ENCODE data around the gene PARD3B. TPM values are rescaled to one million over a fixed set of nuclear protein-coding genes. Genes with fewer than 3 reads are reported as not detected.

The PARD3B gene
- total RNA-seq, 1 experiment from 2014 or later, result 7.6 TPM

GRCh38 chr2:205662206-205662965 is 1117.1 kb downstream of the PARD3B start:
- CTCF ChIA-PET, result no interaction called here
- no peaks in the 10 kb centered on the region for H4K20me1 ChIP-seq (ENCODE audit: insufficient read depth)
- no peak for DNase-seq
- H3K27me3 ChIP-seq (ENCODE audit: insufficient read depth, low read depth), result no peaks in the 10 kb centered on the region
- H3K4me2 ChIP-seq, result no peak overlapping the region
- H3F3A ChIP-seq (ENCODE audit: insufficient read depth, low read depth), result no peaks in the 10 kb centered on the region
- H3K27ac ChIP-seq, result no peak overlapping the region
- TF ChIP-seq, protein P1, sequence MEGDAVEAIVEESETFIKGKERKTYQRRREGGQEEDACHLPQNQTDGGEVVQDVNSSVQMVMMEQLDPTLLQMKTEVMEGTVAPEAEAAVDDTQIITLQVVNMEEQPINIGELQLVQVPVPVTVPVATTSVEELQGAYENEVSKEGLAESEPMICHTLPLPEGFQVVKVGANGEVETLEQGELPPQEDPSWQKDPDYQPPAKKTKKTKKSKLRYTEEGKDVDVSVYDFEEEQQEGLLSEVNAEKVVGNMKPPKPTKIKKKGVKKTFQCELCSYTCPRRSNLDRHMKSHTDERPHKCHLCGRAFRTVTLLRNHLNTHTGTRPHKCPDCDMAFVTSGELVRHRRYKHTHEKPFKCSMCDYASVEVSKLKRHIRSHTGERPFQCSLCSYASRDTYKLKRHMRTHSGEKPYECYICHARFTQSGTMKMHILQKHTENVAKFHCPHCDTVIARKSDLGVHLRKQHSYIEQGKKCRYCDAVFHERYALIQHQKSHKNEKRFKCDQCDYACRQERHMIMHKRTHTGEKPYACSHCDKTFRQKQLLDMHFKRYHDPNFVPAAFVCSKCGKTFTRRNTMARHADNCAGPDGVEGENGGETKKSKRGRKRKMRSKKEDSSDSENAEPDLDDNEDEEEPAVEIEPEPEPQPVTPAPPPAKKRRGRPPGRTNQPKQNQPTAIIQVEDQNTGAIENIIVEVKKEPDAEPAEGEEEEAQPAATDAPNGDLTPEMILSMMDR (conservative IDR thresholded peaks at IDR 0.05), result no peak
- TF ChIP-seq EZH2 (IDR thresholded peaks at IDR 0.05; ENCODE audit: low read depth), result no peak
- POLR2A ChIA-PET (ENCODE audit: unreplicated experiment), result no interaction called here
- H3K9me2 ChIP-seq (ENCODE audit: insufficient read depth), result no peaks in the 10 kb centered on the region
- intact Hi-C loops (cut with micrococcal nuclease; ENCODE audit: unreplicated experiment), result no loop called here
- BruUV-seq (replicated peaks), result no TSS peak
- H3K4me1 ChIP-seq (replicated peaks; ENCODE audit: insufficient read depth), result peaks cover 10% of the 10 kb centered on the region
- H3K9me3 ChIP-seq (ENCODE audit: insufficient read depth, low read depth), result no peaks in the 10 kb centered on the region
- no peaks in the 10 kb centered on the region for H3K79me2 ChIP-seq (ENCODE audit: low read depth)
- H3K36me3 ChIP-seq (ENCODE audit: low read depth), result no peaks in the 10 kb centered on the region
- no peak overlapping the region for H2AFZ ChIP-seq
- no peak overlapping the region for H3K4me3 ChIP-seq

GRCh38 chr2:205665791-205666190 is 1120.5 kb downstream of the PARD3B start:
- H3K27ac ChIP-seq, result no peak overlapping the region
- H3K36me3 ChIP-seq (ENCODE audit: low read depth), result no peaks in the 10 kb centered on the region
- no peak overlapping the region for H3K4me3 ChIP-seq
- ChIA-PET CTCF (no interaction called here), POLR2A (ENCODE audit: unreplicated experiment) (no interaction called here)
- no peaks in the 10 kb centered on the region for H4K20me1 ChIP-seq (ENCODE audit: insufficient read depth)
- H3K4me1 ChIP-seq (replicated peaks; ENCODE audit: insufficient read depth), result peaks cover 10% of the 10 kb centered on the region
- no peaks in the 10 kb centered on the region for H3K79me2 ChIP-seq (ENCODE audit: low read depth)
- no peak overlapping the region for H2AFZ ChIP-seq
- no TSS peak for BruUV-seq (replicated peaks)
- no peaks in the 10 kb centered on the region for H3K9me3 ChIP-seq (ENCODE audit: insufficient read depth, low read depth)
- intact Hi-C loops (cut with micrococcal nuclease; ENCODE audit: unreplicated experiment), result no loop called here
- H3K4me2 ChIP-seq, result no peak overlapping the region; the same call in 1 of the 2 replicates
- TF ChIP-seq, protein P1 (conservative IDR thresholded peaks at IDR 0.05), result no peak
- no peak for TF ChIP-seq EZH2 (IDR thresholded peaks at IDR 0.05; ENCODE audit: low read depth)
- no peaks in the 10 kb centered on the region for H3K27me3 ChIP-seq (ENCODE audit: insufficient read depth, low read depth)
- no peaks in the 10 kb centered on the region for H3K9me2 ChIP-seq (ENCODE audit: insufficient read depth)
- no peaks in the 10 kb centered on the region for H3F3A ChIP-seq (ENCODE audit: insufficient read depth, low read depth)
- peak in 1 of 2 experiments; percentile 70 for DNase-seq

All from PC-9 (cell line).